Endothelial cell of umbilical vein (primary cell): ENCODE data around the gene MUC22.
"Not testable (repeated sequence)": the region's sequence is repeated elsewhere in the genome, so short reads cannot be mapped to it uniquely, and the experiment has no call there.

Experiments used
- CTCF ChIP-seq, 2 donors: IDR thresholded peaks; 1 replicate in 1 of 2; 2 replicates in 1 of 2; pipeline ENCODE4 v1.5.1; 2011; ENCODE audit warnings: low read length in 2 of 2, mild to moderate bottlenecking in 2 of 2, moderate library complexity in 2 of 2, control low read depth in 1 of 2, inconsistent platforms in 1 of 2, low read depth in 1 of 2; ENCODE audit not compliant: insufficient read depth in 1 of 2; ENCODE audit errors: extremely low read depth in 1 of 2
- FOS ChIP-seq: IDR thresholded peaks from 2 replicates; pipeline ENCODE4 v1.6.1; 2011; ENCODE audit warnings: mild to moderate bottlenecking, low read length, moderate library complexity, borderline replicate concordance; ENCODE audit not compliant: insufficient read depth

GRCh38 chr6:30969171-30969570 lies 41.1 kb upstream of the MUC22 start:
- not testable (repeated sequence) for TF ChIP-seq FOS; CTCF (IDR thresholded peaks at IDR 0.05; ENCODE audit: extremely low read depth in 1 of 2, insufficient read depth in 1 of 2, low read depth in 1 of 2, low read length in 2 of 2)
